Measurements from ENCODE around the gene CPA3.

CPA3 gene

GRCh38 chr3:148845756-148846395, 19.2 kb upstream of the CPA3 start:
- no peak for TF ChIP-seq GATA1 (IDR thresholded peaks at IDR 0.05; ENCODE audit: low read depth, low read length)
- no peak for TF ChIP-seq POLR2A (IDR thresholded peaks at IDR 0.05; ENCODE audit: low read length)
- no peak for DNase-seq

GRCh38 chr3:148847351-148847750, 17.7 kb upstream of the CPA3 start:
- TF ChIP-seq GATA1 (IDR thresholded peaks at IDR 0.05; ENCODE audit: low read depth, low read length), result no peak
- TF ChIP-seq POLR2A (IDR thresholded peaks at IDR 0.05; ENCODE audit: low read length), result no peak
- DNase-seq, result no peak

- no peak for DNase-seq
- TF ChIP-seq GATA1 (IDR thresholded peaks at IDR 0.05; ENCODE audit: low read depth, low read length) (no peak), POLR2A (IDR thresholded peaks at IDR 0.05; ENCODE audit: low read length) (no peak)
Observed at GRCh38 chr3:148848410-148848809, 16.7 kb upstream of the CPA3 start.

GRCh38 chr3:148852271-148852992, 12.7 kb upstream of the CPA3 start:
- TF ChIP-seq POLR2A (IDR thresholded peaks at IDR 0.05; ENCODE audit: low read length), result no peak
- TF ChIP-seq GATA1 (IDR thresholded peaks at IDR 0.05; ENCODE audit: low read depth, low read length), result no peak
- no peak for DNase-seq

GRCh38 chr3:148853076-148853475, 12.0 kb upstream of the CPA3 start:
- TF ChIP-seq GATA1 (IDR thresholded peaks at IDR 0.05; ENCODE audit: low read depth, low read length) (no peak), POLR2A (IDR thresholded peaks at IDR 0.05; ENCODE audit: low read length) (no peak)
- no peak for DNase-seq

- no peak for DNase-seq
- TF ChIP-seq POLR2A (IDR thresholded peaks at IDR 0.05; ENCODE audit: low read length), result no peak
- TF ChIP-seq GATA1 (IDR thresholded peaks at IDR 0.05; ENCODE audit: low read depth, low read length), result no peak
Observed at GRCh38 chr3:148854061-148854460, 11.0 kb upstream of the CPA3 start.

GRCh38 chr3:148856384-148856783, 8.7 kb upstream of the CPA3 start:
- no peak for TF ChIP-seq POLR2A (IDR thresholded peaks at IDR 0.05; ENCODE audit: low read length)
- TF ChIP-seq GATA1 (IDR thresholded peaks at IDR 0.05; ENCODE audit: low read depth, low read length), result no peak
- DNase-seq, result no peak

GRCh38 chr3:148857316-148857715, 7.8 kb upstream of the CPA3 start:
- TF ChIP-seq GATA1 (IDR thresholded peaks at IDR 0.05; ENCODE audit: low read depth, low read length) (no peak), POLR2A (IDR thresholded peaks at IDR 0.05; ENCODE audit: low read length) (no peak)
- DNase-seq, result no peak

- no peak for TF ChIP-seq POLR2A (IDR thresholded peaks at IDR 0.05; ENCODE audit: low read length)
- TF ChIP-seq GATA1 (IDR thresholded peaks at IDR 0.05; ENCODE audit: low read depth, low read length), result no peak
- peak; percentile 66 to 75 for DNase-seq
Observed at GRCh38 chr3:148861277-148861869, 3.7 kb upstream of the CPA3 start.

- peak; percentile 28 to 31 for DNase-seq
Observed at GRCh38 chr3:148863297-148863696, 1.8 kb upstream of the CPA3 start.

GRCh38 chr3:148863814-148864213, 1.3 kb upstream of the CPA3 start:
- peak; percentile 33 to 57 for DNase-seq

More at GRCh38 chr3:148863297-148863696, 1.8 kb upstream of the CPA3 start:
- no peak for TF ChIP-seq GATA1 (IDR thresholded peaks at IDR 0.05; ENCODE audit: low read depth, low read length)
- no peak for TF ChIP-seq POLR2A (IDR thresholded peaks at IDR 0.05; ENCODE audit: low read length)

GRCh38 chr3:148866261-148866660, 1.2 kb downstream of the CPA3 start:
- TF ChIP-seq POLR2A (IDR thresholded peaks at IDR 0.05; ENCODE audit: low read length) (no peak), GATA1 (IDR thresholded peaks at IDR 0.05; ENCODE audit: low read depth, low read length) (no peak)
- no peak for DNase-seq

More at GRCh38 chr3:148863814-148864213, 1.3 kb upstream of the CPA3 start:
- TF ChIP-seq GATA1 (IDR thresholded peaks at IDR 0.05; ENCODE audit: low read depth, low read length) (no peak), POLR2A (IDR thresholded peaks at IDR 0.05; ENCODE audit: low read length) (no peak)

- peak in 1 of 2 experiments; percentile 6 for DNase-seq
- TF ChIP-seq GATA1 (IDR thresholded peaks at IDR 0.05; ENCODE audit: low read depth, low read length) (no peak), POLR2A (IDR thresholded peaks at IDR 0.05; ENCODE audit: low read length) (no peak)
Observed at GRCh38 chr3:148873270-148873927, 8.3 kb downstream of the CPA3 start.

GRCh38 chr3:148873977-148874376, 8.9 kb downstream of the CPA3 start:
- TF ChIP-seq GATA1 (IDR thresholded peaks at IDR 0.05; ENCODE audit: low read depth, low read length) (no peak), POLR2A (IDR thresholded peaks at IDR 0.05; ENCODE audit: low read length) (no peak)
- DNase-seq, result no peak
